ENCODE results near the gene MAP2K6. TPM values are rescaled to one million over a fixed set of nuclear protein-coding genes. Genes with fewer than 3 reads are reported as not detected.

The MAP2K6 gene
- total RNA-seq, 1 donor from 2014 or later: 10.3 TPM

GRCh38 chr17:69565447-69565846, 150.9 kb downstream of the MAP2K6 start:
- no peak for DNase-seq (ENCODE audit: extremely low spot score in 2 of 2)
- Histone ChIP-seq H3K4me3 (no peak overlapping the region), H3K4me1 (peaks cover 12% of the 10 kb centered on the region), H3K27me3 (no peaks in the 10 kb centered on the region), H3K27ac (no peak overlapping the region), H3K9me3 (no peaks in the 10 kb centered on the region), H3K36me3 (no peaks in the 10 kb centered on the region)
- TF ChIP-seq POLR2AphosphoS5 (IDR thresholded peaks at IDR 0.05; ENCODE audit: insufficient read depth in 1 of 2, low read depth in 1 of 2) (no peak), POLR2A (IDR thresholded peaks at IDR 0.05) (no peak)
- TF ChIP-seq, protein P1, sequence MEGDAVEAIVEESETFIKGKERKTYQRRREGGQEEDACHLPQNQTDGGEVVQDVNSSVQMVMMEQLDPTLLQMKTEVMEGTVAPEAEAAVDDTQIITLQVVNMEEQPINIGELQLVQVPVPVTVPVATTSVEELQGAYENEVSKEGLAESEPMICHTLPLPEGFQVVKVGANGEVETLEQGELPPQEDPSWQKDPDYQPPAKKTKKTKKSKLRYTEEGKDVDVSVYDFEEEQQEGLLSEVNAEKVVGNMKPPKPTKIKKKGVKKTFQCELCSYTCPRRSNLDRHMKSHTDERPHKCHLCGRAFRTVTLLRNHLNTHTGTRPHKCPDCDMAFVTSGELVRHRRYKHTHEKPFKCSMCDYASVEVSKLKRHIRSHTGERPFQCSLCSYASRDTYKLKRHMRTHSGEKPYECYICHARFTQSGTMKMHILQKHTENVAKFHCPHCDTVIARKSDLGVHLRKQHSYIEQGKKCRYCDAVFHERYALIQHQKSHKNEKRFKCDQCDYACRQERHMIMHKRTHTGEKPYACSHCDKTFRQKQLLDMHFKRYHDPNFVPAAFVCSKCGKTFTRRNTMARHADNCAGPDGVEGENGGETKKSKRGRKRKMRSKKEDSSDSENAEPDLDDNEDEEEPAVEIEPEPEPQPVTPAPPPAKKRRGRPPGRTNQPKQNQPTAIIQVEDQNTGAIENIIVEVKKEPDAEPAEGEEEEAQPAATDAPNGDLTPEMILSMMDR (IDR thresholded peaks at IDR 0.05): no peak
- intact Hi-C loops (cut with DNase I): no loop called here

GRCh38 chr17:69567130-69567529, 152.6 kb downstream of the MAP2K6 start:
- H3K4me1 ChIP-seq: no peaks in the 10 kb centered on the region
- H3K27ac ChIP-seq: no peak overlapping the region
- TF ChIP-seq POLR2A (IDR thresholded peaks at IDR 0.05) (no peak), POLR2AphosphoS5 (IDR thresholded peaks at IDR 0.05; ENCODE audit: insufficient read depth in 1 of 2, low read depth in 1 of 2) (no peak)
- TF ChIP-seq, protein P1 (IDR thresholded peaks at IDR 0.05): no peak
- H3K36me3 ChIP-seq: no peaks in the 10 kb centered on the region
- H3K9me3 ChIP-seq: no peaks in the 10 kb centered on the region
- no peak for DNase-seq (ENCODE audit: extremely low spot score in 2 of 2)
- intact Hi-C loops (cut with DNase I): no loop called here
- no peak overlapping the region for H3K4me3 ChIP-seq
- H3K27me3 ChIP-seq: no peaks in the 10 kb centered on the region

DNA sequence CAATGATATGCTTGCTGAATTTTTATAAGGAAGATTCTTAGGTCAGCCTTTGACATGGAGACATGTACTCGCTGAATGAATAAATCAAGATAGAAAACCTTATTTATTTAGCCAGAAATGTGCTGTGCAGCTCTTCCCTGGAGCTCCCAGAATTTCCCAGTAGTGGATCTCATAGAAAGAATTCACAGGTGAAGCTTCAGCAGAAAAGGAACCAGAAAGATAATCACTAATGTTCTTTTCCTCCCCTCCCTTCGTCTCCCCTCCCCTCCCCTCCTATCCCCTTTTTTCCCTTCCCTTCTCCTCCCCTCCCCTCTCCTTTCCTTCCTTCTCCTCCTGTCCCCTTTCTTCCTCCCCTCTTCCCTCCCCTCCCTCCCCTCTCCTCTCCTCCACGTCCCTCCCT, 158.2 kb downstream of the MAP2K6 start:
- intact Hi-C loops (cut with DNase I): no loop called here
- Histone ChIP-seq H3K4me1 (peaks cover 7% of the 10 kb centered on the region), H3K9me3 (no peaks in the 10 kb centered on the region), H3K36me3 (no peaks in the 10 kb centered on the region), H3K4me3 (no peak overlapping the region), H3K27ac (no peak overlapping the region), H3K27me3 (no peaks in the 10 kb centered on the region)
- DNase-seq (ENCODE audit: extremely low spot score in 2 of 2): no peak
- TF ChIP-seq POLR2AphosphoS5 (IDR thresholded peaks at IDR 0.05; ENCODE audit: insufficient read depth in 1 of 2, low read depth in 1 of 2): no peak
- TF ChIP-seq POLR2A (IDR thresholded peaks at IDR 0.05): no peak
- TF ChIP-seq, protein P1 (IDR thresholded peaks at IDR 0.05): no peak

GRCh38 chr17:69573396-69573795, 158.9 kb downstream of the MAP2K6 start:
- intact Hi-C loops (cut with DNase I): no loop called here
- Histone ChIP-seq H3K4me1 (peaks cover 7% of the 10 kb centered on the region), H3K9me3 (no peaks in the 10 kb centered on the region), H3K36me3 (no peaks in the 10 kb centered on the region), H3K4me3 (no peak overlapping the region), H3K27me3 (no peaks in the 10 kb centered on the region), H3K27ac (no peak overlapping the region)
- no peak for TF ChIP-seq POLR2A (IDR thresholded peaks at IDR 0.05)
- no peak for TF ChIP-seq POLR2AphosphoS5 (IDR thresholded peaks at IDR 0.05; ENCODE audit: insufficient read depth in 1 of 2, low read depth in 1 of 2)
- TF ChIP-seq, protein P1 (IDR thresholded peaks at IDR 0.05): no peak
- DNase-seq (ENCODE audit: extremely low spot score in 2 of 2): no peak

GRCh38 chr17:69574257-69575197, 160.0 kb downstream of the MAP2K6 start:
- intact Hi-C loops (cut with DNase I): no loop called here

More at GRCh38 chr17:69574257-69575197, 160.0 kb downstream of the MAP2K6 start:
- H3K4me1 ChIP-seq: peaks cover 7% of the 10 kb centered on the region
- no peaks in the 10 kb centered on the region for H3K9me3 ChIP-seq
- H3K27me3 ChIP-seq: no peaks in the 10 kb centered on the region
- H3K27ac ChIP-seq: no peak overlapping the region
- TF ChIP-seq POLR2AphosphoS5 (IDR thresholded peaks at IDR 0.05; ENCODE audit: insufficient read depth in 1 of 2, low read depth in 1 of 2) (no peak), POLR2A (IDR thresholded peaks at IDR 0.05) (no peak)
- TF ChIP-seq, protein P1 (IDR thresholded peaks at IDR 0.05): no peak
- no peak overlapping the region for H3K4me3 ChIP-seq
- H3K36me3 ChIP-seq: no peaks in the 10 kb centered on the region
- no peak for DNase-seq (ENCODE audit: extremely low spot score in 2 of 2)
